ENCODE data around the gene TRIO.

The TRIO gene

GRCh38 chr5:14489643-14490042 lies 346.5 kb downstream of the TRIO start:
- in situ Hi-C loops (cut with HindIII; ENCODE audit: low pct_ligation_motif_present, low sequenced_read_pairs), result no loop called here
- no peak overlapping the region for H3K27ac ChIP-seq
- H3K36me3 ChIP-seq (replicated peaks), result peaks cover 95% of the 10 kb centered on the region

GRCh38 chr5:14490309-14490711 lies 347.2 kb downstream of the TRIO start:
- TF ChIP-seq, protein P1, sequence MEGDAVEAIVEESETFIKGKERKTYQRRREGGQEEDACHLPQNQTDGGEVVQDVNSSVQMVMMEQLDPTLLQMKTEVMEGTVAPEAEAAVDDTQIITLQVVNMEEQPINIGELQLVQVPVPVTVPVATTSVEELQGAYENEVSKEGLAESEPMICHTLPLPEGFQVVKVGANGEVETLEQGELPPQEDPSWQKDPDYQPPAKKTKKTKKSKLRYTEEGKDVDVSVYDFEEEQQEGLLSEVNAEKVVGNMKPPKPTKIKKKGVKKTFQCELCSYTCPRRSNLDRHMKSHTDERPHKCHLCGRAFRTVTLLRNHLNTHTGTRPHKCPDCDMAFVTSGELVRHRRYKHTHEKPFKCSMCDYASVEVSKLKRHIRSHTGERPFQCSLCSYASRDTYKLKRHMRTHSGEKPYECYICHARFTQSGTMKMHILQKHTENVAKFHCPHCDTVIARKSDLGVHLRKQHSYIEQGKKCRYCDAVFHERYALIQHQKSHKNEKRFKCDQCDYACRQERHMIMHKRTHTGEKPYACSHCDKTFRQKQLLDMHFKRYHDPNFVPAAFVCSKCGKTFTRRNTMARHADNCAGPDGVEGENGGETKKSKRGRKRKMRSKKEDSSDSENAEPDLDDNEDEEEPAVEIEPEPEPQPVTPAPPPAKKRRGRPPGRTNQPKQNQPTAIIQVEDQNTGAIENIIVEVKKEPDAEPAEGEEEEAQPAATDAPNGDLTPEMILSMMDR (IDR thresholded peaks at IDR 0.05; ENCODE audit: low read depth, low read length, missing control alignments), result no peak
- peaks cover 95% of the 10 kb centered on the region for H3K36me3 ChIP-seq (replicated peaks)
- no peaks in the 10 kb centered on the region for H3K27me3 ChIP-seq (replicated peaks)
- no peak for DNase-seq
- no peak overlapping the region for H3K4me3 ChIP-seq (ENCODE audit: low read depth, low read length)
- H3K27ac ChIP-seq, result no peak overlapping the region
- in situ Hi-C loops (cut with HindIII; ENCODE audit: low pct_ligation_motif_present, low sequenced_read_pairs), result no loop called here

More at GRCh38 chr5:14489643-14490042, 346.5 kb downstream of the TRIO start:
- TF ChIP-seq, protein P1 (IDR thresholded peaks at IDR 0.05; ENCODE audit: low read depth, low read length, missing control alignments), result no peak
- Histone ChIP-seq H3K27me3 (replicated peaks) (no peaks in the 10 kb centered on the region), H3K4me3 (ENCODE audit: low read depth, low read length) (no peak overlapping the region)
- no peak for DNase-seq

DNA sequence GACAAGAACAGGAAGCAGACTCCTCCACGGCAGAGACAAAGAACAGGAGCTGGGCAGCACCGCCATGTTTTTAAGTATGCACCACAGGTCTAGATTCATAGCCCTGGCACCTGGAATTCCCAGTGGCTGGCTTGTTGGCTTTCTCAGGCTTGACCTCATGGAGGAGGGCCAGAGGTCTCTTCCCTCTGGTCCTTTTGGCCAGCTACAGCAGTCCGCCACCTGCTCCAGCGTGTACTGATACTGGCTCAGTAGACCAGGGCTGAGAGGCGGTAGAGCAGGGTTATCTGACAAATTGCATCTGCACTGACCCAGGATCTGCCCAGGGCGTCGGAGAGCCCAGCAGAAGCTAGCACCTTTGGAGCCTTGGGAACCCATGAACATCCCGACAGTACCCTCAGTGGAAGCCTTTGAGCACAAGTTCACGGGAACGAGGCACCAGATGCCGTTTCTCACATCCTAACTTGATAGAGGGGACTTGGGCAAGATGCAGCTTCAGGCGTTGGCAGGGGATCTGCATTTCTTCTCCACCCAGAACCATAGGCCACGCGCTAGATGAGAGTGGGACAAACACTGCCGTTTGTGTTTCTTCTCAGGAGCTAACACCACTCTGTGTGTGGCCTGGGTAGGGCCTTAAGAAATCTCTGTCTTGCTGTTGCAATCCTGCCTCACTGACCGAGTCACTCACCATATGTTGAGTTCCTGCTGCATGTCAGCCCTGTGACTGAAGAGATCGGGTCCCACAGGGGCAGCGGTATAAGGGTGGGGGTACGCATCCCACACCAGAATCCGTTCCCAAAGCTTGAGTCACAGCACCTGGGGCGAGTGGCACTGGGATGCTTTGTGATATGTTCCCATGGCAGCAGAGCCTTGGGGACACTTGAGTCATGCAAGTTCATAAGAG lies 348.1 kb downstream of the TRIO start:
- TF ChIP-seq, protein P1 (IDR thresholded peaks at IDR 0.05; ENCODE audit: low read depth, low read length, missing control alignments), result no peak
- in situ Hi-C loops (cut with HindIII; ENCODE audit: low pct_ligation_motif_present, low sequenced_read_pairs), result no loop called here
- H3K27me3 ChIP-seq (replicated peaks), result no peaks in the 10 kb centered on the region
- peak; percentile 69 for DNase-seq
- peaks cover 94% of the 10 kb centered on the region for H3K36me3 ChIP-seq (replicated peaks)
- no peak overlapping the region for H3K4me3 ChIP-seq (ENCODE audit: low read depth, low read length)
- H3K27ac ChIP-seq, result peak overlapping the region; percentile 58

- no peak overlapping the region for H3K4me3 ChIP-seq (ENCODE audit: low read depth, low read length)
- H3K27me3 ChIP-seq (replicated peaks), result no peaks in the 10 kb centered on the region
- peak overlapping the region; percentile 58 for H3K27ac ChIP-seq
- no peak for DNase-seq
- peaks cover 96% of the 10 kb centered on the region for H3K36me3 ChIP-seq (replicated peaks)
- TF ChIP-seq, protein P1 (IDR thresholded peaks at IDR 0.05; ENCODE audit: low read depth, low read length, missing control alignments), result no peak
- in situ Hi-C loops (cut with HindIII; ENCODE audit: low pct_ligation_motif_present, low sequenced_read_pairs), result no loop called here
Observed at GRCh38 chr5:14492331-14492964, 349.3 kb downstream of the TRIO start.

GRCh38 chr5:14495301-14495700 lies 352.2 kb downstream of the TRIO start:
- no peak for DNase-seq
- Histone ChIP-seq H3K27ac (no peak overlapping the region), H3K36me3 (replicated peaks) (peaks cover 95% of the 10 kb centered on the region), H3K4me3 (ENCODE audit: low read depth, low read length) (no peak overlapping the region), H3K27me3 (replicated peaks) (no peaks in the 10 kb centered on the region)
- TF ChIP-seq, protein P1 (IDR thresholded peaks at IDR 0.05; ENCODE audit: low read depth, low read length, missing control alignments), result no peak
- in situ Hi-C loops (cut with HindIII; ENCODE audit: low pct_ligation_motif_present, low sequenced_read_pairs), result no loop called here
